Esophagus squamous epithelium (tissue), 5 donors: ENCODE data around the gene IGFBP1. TPM values are rescaled to one million over a fixed set of nuclear protein-coding genes. Genes with fewer than 3 reads are reported as not detected.

Experiments used
- DNase-seq: peaks from one replicate; lab custom pipeline; 2025; lab: John Stamatoyannopoulos, UW
- H3K27ac ChIP-seq, 4 donors: fragments of 200-600 bp; sonication (generic); one replicate each; pipeline ENCODE4 v1.5.1; 2016 to 2019; ENCODE audit warnings: mild to moderate bottlenecking in 1 of 4
- H3K27me3 ChIP-seq, 4 donors: fragments of 200-600 bp; sonication (generic); 1 replicate in 3 of 4; 2 replicates in 1 of 4; pipeline versions ENCODE4 v1.5.1 to v1.6.0; 2017 to 2021; ENCODE audit warnings: antibody characterized with exemption in 1 of 4
- H3K36me3 ChIP-seq, 3 donors: fragments of 200-600 bp; sonication (generic); one replicate each; pipeline ENCODE4 v1.5.1; 2016 to 2019
- H3K4me1 ChIP-seq, 3 donors: fragments of 200-600 bp; sonication (generic); one replicate each; pipeline ENCODE4 v1.5.1; 2017 to 2019
- H3K4me3 ChIP-seq, 4 donors: fragments of 200-600 bp; sonication (generic); 1 replicate in 3 of 4; 2 replicates in 1 of 4; pipeline ENCODE4 v1.5.1; 2016 to 2019; ENCODE audit warnings: mild to moderate bottlenecking in 2 of 4, moderate library complexity in 1 of 4
- H3K9me3 ChIP-seq, 3 donors: fragments of 200-600 bp; sonication (generic); one replicate each; pipeline ENCODE4 v1.5.1; 2016 to 2019
- POLR2A ChIP-seq, 4 donors: fragments of 450-650 bp; IDR thresholded peaks; one replicate each; pipeline ENCODE4 v1.6.1; 2017; ENCODE audit warnings: antibody characterized with exemption in 4 of 4, mild to moderate bottlenecking in 4 of 4, moderate library complexity in 3 of 4
- WGBS, 2 donors: methylation state at CpG; one replicate each; pipeline ENCODE4 v1.1.5; 2018; 5-methylcytosine and 5-hydroxymethylcytosine counted together
- intact Hi-C: fragments of 100-400 bp; cut with DNase I; formaldehyde crosslinking; loops from one replicate; pipeline ENCODE4 v1.15.0; 2022
- total RNA-seq, 4 donors: library from RNA; depleted of rRNA; stranded (reverse); fragments of >200 nt; gene quantifications; one replicate each; pipeline ENCODE4 v1.1.0, GENCODE V29; 2016
- TF ChIP-seq, protein P1 (sequence below), 6 experiments: fragments of 450-650 bp in 4 of 6; fragments of 200-600 bp in 2 of 6; sonication (generic) in 2 of 6; IDR thresholded peaks; one replicate each; pipeline ENCODE4 v1.5.1; 2016 to 2019; ENCODE audit warnings: antibody characterized with exemption in 6 of 6, mild to moderate bottlenecking in 4 of 6, moderate library complexity in 4 of 6
- donor health status: DM: yes; HTN: yes; CAD: no.

IGFBP1 gene
- total RNA-seq, 4 donors from 2014 or later: not detected

DNA sequence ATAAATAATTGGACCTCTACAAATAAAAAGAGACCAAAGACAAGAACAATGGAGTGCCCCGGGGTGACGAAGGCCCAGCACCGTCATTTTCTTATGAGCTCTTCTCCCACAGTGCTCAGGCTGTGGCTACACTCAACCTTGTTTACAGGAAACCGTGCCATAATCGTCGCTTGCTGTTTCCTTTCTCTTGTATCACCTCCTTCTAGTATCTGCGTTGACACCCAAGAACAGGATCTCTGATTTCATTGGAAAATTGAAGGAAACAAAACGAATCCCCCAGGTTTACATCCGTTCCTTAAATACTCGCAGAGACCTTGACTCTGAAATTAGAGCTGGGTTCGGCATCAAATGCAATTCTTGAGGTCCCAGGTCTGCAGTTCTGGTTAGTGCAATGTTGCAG, 34.5 kb downstream of the IGFBP1 start:
- Histone ChIP-seq H3K4me1 (peaks cover 22 to 56% (median 27%) of the 10 kb centered on the region in 3 donors), H3K4me3 (peak overlapping the region in 3 of 4 donors; percentile 38 to 71 (median 55))

DNA sequence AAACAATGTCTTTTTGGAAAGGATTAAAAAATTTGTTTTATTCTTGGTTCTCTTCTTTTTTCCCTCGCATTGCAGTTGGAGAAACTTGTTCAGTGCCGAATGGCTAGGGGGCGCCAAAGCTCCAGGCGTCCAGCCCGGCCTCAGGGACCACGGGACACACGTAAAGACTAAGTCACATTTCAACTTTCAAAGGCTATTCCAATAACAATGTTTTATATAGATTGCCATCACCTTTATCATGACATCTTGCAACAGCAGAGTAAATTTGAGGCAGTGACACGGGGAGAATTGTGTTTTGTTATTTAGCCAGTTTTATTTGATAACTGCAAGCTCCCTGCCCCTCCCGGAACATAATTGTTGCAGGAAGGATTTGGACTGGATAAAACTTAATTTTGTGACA, 35.0 kb downstream of the IGFBP1 start:
- H3K36me3 ChIP-seq: no peaks in the 10 kb centered on the region
- intact Hi-C loops: loop anchor here (5.0 kb wide), 1 partner anchor 1164 kb away; no protein-coding TSS in a partner anchor
- no peak for DNase-seq
- H3K4me1 ChIP-seq: peaks cover 22 to 54% (median 27%) of the 10 kb centered on the region in 3 donors
- H3K9me3 ChIP-seq: no peaks in the 10 kb centered on the region
- H3K27ac ChIP-seq: no peak overlapping the region
- TF ChIP-seq, protein P1, sequence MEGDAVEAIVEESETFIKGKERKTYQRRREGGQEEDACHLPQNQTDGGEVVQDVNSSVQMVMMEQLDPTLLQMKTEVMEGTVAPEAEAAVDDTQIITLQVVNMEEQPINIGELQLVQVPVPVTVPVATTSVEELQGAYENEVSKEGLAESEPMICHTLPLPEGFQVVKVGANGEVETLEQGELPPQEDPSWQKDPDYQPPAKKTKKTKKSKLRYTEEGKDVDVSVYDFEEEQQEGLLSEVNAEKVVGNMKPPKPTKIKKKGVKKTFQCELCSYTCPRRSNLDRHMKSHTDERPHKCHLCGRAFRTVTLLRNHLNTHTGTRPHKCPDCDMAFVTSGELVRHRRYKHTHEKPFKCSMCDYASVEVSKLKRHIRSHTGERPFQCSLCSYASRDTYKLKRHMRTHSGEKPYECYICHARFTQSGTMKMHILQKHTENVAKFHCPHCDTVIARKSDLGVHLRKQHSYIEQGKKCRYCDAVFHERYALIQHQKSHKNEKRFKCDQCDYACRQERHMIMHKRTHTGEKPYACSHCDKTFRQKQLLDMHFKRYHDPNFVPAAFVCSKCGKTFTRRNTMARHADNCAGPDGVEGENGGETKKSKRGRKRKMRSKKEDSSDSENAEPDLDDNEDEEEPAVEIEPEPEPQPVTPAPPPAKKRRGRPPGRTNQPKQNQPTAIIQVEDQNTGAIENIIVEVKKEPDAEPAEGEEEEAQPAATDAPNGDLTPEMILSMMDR (IDR thresholded peaks at IDR 0.05): peak; percentile 51 to 88 (median 82)
- TF ChIP-seq POLR2A (IDR thresholded peaks at IDR 0.05): no peak
- peaks cover 0 to 73% (median 12%) of the 10 kb centered on the region in 4 donors for H3K27me3 ChIP-seq
- H3K4me3 ChIP-seq: peak overlapping the region in 2 of 4 donors; percentile 38 to 71
- WGBS, 2 donors: 6 to 10% methylated on average over 9 of the region's 9 CpGs

More for the DNA sequence above, 34.5 kb downstream of the IGFBP1 start:
- intact Hi-C loops: loop anchor here (5.0 kb wide), 1 partner anchor 1164 kb away; no protein-coding TSS in a partner anchor
- H3K27me3 ChIP-seq: peaks cover 0 to 78% (median 12%) of the 10 kb centered on the region in 4 donors
- 7 to 10% methylated on average over 11 of the region's 11 CpGs for WGBS, 2 donors
- TF ChIP-seq, protein P1 (IDR thresholded peaks at IDR 0.05): no peak
- TF ChIP-seq POLR2A (IDR thresholded peaks at IDR 0.05): no peak
- no peak for DNase-seq
- no peaks in the 10 kb centered on the region for H3K36me3 ChIP-seq
- H3K27ac ChIP-seq: peak overlapping the region in 2 of 4 donors; percentile 16 to 46
- H3K9me3 ChIP-seq: no peaks in the 10 kb centered on the region

DNA sequence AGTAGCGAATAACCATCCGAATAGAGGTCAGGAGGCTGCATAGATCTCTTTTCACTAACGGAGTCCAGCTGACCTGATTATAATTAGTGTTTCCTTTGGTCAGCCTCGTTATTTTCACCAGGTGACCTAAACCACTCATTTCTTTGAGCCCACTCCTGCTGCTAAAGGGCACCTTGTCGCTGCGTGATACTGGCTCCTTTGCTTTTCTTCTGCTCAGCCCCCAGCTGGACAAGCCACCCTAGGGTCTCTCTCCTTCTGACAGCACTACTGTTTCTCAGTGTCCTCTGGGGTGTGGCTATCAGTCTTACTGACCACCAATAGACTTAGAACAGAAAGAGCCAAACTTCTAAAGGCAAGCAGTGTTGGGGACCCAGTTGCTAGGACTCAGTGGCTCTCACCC, 35.5 kb downstream of the IGFBP1 start:
- H3K36me3 ChIP-seq: no peaks in the 10 kb centered on the region
- no peaks in the 10 kb centered on the region for H3K9me3 ChIP-seq
- TF ChIP-seq POLR2A (IDR thresholded peaks at IDR 0.05): no peak
- TF ChIP-seq, protein P1 (IDR thresholded peaks at IDR 0.05): no peak
- H3K4me1 ChIP-seq: peaks cover 22 to 54% (median 27%) of the 10 kb centered on the region in 3 donors
- no peak overlapping the region for H3K4me3 ChIP-seq
- intact Hi-C loops: loop anchor here (5.0 kb wide), 1 partner anchor 1163 kb away; no protein-coding TSS in a partner anchor
- no peak for DNase-seq
- WGBS, 2 donors: 68 to 70% methylated on average over 6 of the region's 6 CpGs
- no peak overlapping the region for H3K27ac ChIP-seq
- H3K27me3 ChIP-seq: peaks cover 0 to 68% (median 12%) of the 10 kb centered on the region in 4 donors

DNA sequence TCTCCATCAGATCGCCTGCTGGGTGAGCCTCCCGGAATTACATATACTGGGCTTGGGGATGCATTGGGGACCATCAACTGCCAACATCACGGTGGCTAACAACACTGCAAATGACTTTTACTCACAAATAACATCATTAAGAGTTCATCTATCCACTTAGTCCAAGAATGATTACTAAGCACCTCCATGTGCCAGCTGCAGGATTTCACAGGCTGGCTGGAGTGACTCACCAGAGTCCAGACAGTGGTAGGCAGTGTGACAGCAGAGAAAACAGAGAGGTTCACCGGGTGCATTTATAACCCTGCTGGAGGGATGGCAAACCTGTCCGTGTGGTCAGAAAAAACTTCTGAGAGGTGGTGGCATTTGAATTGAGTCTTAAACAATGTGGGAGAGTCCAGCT, 36.0 kb downstream of the IGFBP1 start:
- H3K4me3 ChIP-seq: no peak overlapping the region
- DNase-seq: no peak
- no peaks in the 10 kb centered on the region for H3K9me3 ChIP-seq
- H3K4me1 ChIP-seq: peaks cover 22 to 52% (median 27%) of the 10 kb centered on the region in 3 donors
- H3K27me3 ChIP-seq: peaks cover 0 to 63% (median 10%) of the 10 kb centered on the region in 4 donors
- WGBS, 2 donors: 34 to 49% methylated on average over 2 to 5 of the region's 5 CpGs
- H3K27ac ChIP-seq: no peak overlapping the region
- intact Hi-C loops: loop anchor here (5.0 kb wide), 1 partner anchor 1163 kb away; no protein-coding TSS in a partner anchor
- H3K36me3 ChIP-seq: no peaks in the 10 kb centered on the region
- no peak for TF ChIP-seq POLR2A (IDR thresholded peaks at IDR 0.05)
- TF ChIP-seq, protein P1 (IDR thresholded peaks at IDR 0.05): no peak

DNA sequence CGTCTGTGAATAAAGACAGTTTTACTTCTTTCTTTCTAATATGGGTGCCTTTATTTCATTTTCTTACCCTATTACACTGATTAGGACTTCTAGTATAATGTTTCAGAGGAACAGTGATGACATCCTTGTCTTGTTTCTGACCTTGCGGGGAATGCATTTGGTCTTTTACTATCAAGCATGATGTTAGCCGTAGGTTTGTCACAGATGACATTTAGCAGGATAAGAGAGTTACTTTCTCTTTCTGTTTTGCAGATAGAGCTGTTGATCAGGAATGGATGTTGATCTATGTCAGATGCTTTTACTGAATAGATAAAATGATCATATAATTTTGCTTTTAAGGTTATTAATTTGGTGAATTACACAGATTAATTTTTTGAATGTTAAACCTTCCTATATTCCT, 39.4 kb downstream of the IGFBP1 start:
- Histone ChIP-seq H3K4me3 (no peak overlapping the region), H3K9me3 (no peaks in the 10 kb centered on the region), H3K4me1 (peaks cover 1 to 17% (median 7%) of the 10 kb centered on the region in 3 donors), H3K36me3 (no peaks in the 10 kb centered on the region), H3K27me3 (peaks cover 0 to 28% (median 0%) of the 10 kb centered on the region in 4 donors), H3K27ac (no peak overlapping the region)
- no peak for TF ChIP-seq POLR2A (IDR thresholded peaks at IDR 0.05)
- TF ChIP-seq, protein P1 (IDR thresholded peaks at IDR 0.05): no peak
- DNase-seq: no peak
- 87 to 89% methylated on average over 3 of the region's 3 CpGs for WGBS, 2 donors
- intact Hi-C loops: no loop called here
